CD14-positive monocyte (primary cell): ENCODE results near the gene RASSF4. TPM values are rescaled to one million over a fixed set of nuclear protein-coding genes. Genes with fewer than 3 reads are reported as not detected.

ENCODE experiments used
- DNase-seq, 3 donors: peaks; one replicate each; pipeline ENCODE4 v3.0.0-alpha.2; 2011 to 2022
- H2AFZ ChIP-seq: 2 replicates; pipeline ENCODE4 v1.6.0; 2012; ENCODE audit warnings: mild to moderate bottlenecking, low read depth, low read length, inconsistent platforms; ENCODE audit not compliant: insufficient read depth, poor library complexity, severe bottlenecking
- H3K27ac ChIP-seq, 2 donors: 1 replicate in 1 of 2; 2 replicates in 1 of 2; pipeline ENCODE4 v1.5.1; 2012 to 2013; ENCODE audit warnings: low read length in 2 of 2, control low read depth in 1 of 2, inconsistent platforms in 1 of 2, low read depth in 1 of 2, mild to moderate bottlenecking in 1 of 2
- H3K27me3 ChIP-seq, 2 donors: one replicate each; pipeline versions ENCODE4 v1.6.0 to v1.6.1; 2011 to 2013; ENCODE audit warnings: low read length in 2 of 2; ENCODE audit not compliant: control insufficient read depth in 2 of 2, insufficient read depth in 2 of 2
- H3K36me3 ChIP-seq, 2 donors: replicated peaks in 1 of 2; 1 replicate in 1 of 2; 2 replicates in 1 of 2; pipeline versions ENCODE4 v1.5.1 to v1.6.1; 2012 to 2013; ENCODE audit warnings: low read length in 2 of 2, control low read depth in 1 of 2, inconsistent platforms in 1 of 2, mild to moderate bottlenecking in 1 of 2; ENCODE audit not compliant: insufficient read depth in 2 of 2, control insufficient read depth in 1 of 2
- H3K4me1 ChIP-seq, 2 donors: 1 replicate in 1 of 2; 2 replicates in 1 of 2; pipeline versions ENCODE4 v1.5.1 to v1.6.1; 2012 to 2013; ENCODE audit warnings: low read length in 2 of 2, control low read depth in 1 of 2, inconsistent platforms in 1 of 2, mild to moderate bottlenecking in 1 of 2, moderate library complexity in 1 of 2; ENCODE audit not compliant: insufficient read depth in 2 of 2, control insufficient read depth in 1 of 2
- H3K4me2 ChIP-seq: replicated peaks from 2 replicates; pipeline ENCODE3; 2012; ENCODE audit warnings: low read length, moderate library complexity, mild to moderate bottlenecking; ENCODE audit not compliant: poor library complexity, severe bottlenecking; ENCODE audit errors: extremely low read depth
- H3K4me3 ChIP-seq, 3 experiments: fragments of 200-600 bp in 1 of 3; sonication (generic) in 1 of 3; replicated peaks in 1 of 3; 1 replicate in 2 of 3; 2 replicates in 1 of 3; pipeline ENCODE4 v1.5.1; 2011 to 2013; ENCODE audit warnings: low read length in 3 of 3, mild to moderate bottlenecking in 3 of 3, control low read depth in 2 of 3, low read depth in 2 of 3, inconsistent platforms in 1 of 3, moderate library complexity in 1 of 3
- H3K79me2 ChIP-seq: 2 replicates; pipeline ENCODE4 v1.6.0; 2012; ENCODE audit warnings: mild to moderate bottlenecking, control low read depth, inconsistent platforms, low read length, moderate library complexity; ENCODE audit not compliant: insufficient read depth
- H3K9ac ChIP-seq: 2 replicates; pipeline ENCODE4 v1.6.0; 2017; ENCODE audit warnings: low read length, mild to moderate bottlenecking; ENCODE audit not compliant: insufficient read depth, poor library complexity, severe bottlenecking
- H3K9me3 ChIP-seq, 2 donors: replicated peaks in 1 of 2; 1 replicate in 1 of 2; 2 replicates in 1 of 2; pipeline versions ENCODE4 v1.5.1 to v1.6.1; 2012 to 2013; ENCODE audit warnings: low read length in 2 of 2, control low read depth in 1 of 2; ENCODE audit not compliant: control insufficient read depth in 1 of 2, insufficient read depth in 1 of 2
- H4K20me1 ChIP-seq: 2 replicates; pipeline ENCODE4 v1.6.0; 2012; ENCODE audit warnings: mild to moderate bottlenecking, low read length, control low read depth, moderate library complexity; ENCODE audit not compliant: insufficient read depth
- H3K27ac Mint-ChIP-seq, 7 donors: one replicate each; pipeline ENCODE4 v1.8.0; 2020; ENCODE audit warnings: mild to moderate bottlenecking in 7 of 7, mixed read lengths in 7 of 7, moderate library complexity in 6 of 7, inconsistent platforms in 2 of 7
- H3K27me3 Mint-ChIP-seq, 3 donors: one replicate each; pipeline ENCODE4 v1.8.0; 2021 to 2022; ENCODE audit warnings: low read depth in 3 of 3, mild to moderate bottlenecking in 3 of 3, mixed read lengths in 3 of 3, moderate library complexity in 3 of 3, inconsistent platforms in 1 of 3
- H3K36me3 Mint-ChIP-seq, 2 donors: one replicate each; pipeline ENCODE4 v1.8.0; 2020; ENCODE audit warnings: mixed read lengths in 2 of 2, inconsistent platforms in 1 of 2, mild to moderate bottlenecking in 1 of 2
- H3K4me1 Mint-ChIP-seq: one replicate; pipeline ENCODE4 v1.8.0; 2020; ENCODE audit warnings: mild to moderate bottlenecking, mixed read lengths
- H3K4me3 Mint-ChIP-seq, 2 donors: one replicate each; pipeline ENCODE4 v1.8.0; 2020; ENCODE audit warnings: mild to moderate bottlenecking in 2 of 2, mixed read lengths in 2 of 2, moderate library complexity in 1 of 2
- H3K9me3 Mint-ChIP-seq, 7 donors: one replicate each; pipeline ENCODE4 v1.8.0; 2020 to 2022; ENCODE audit warnings: mixed read lengths in 7 of 7, mild to moderate bottlenecking in 6 of 7, moderate library complexity in 6 of 7, inconsistent platforms in 2 of 7
- CTCF ChIP-seq: fragments of 200-600 bp; IDR thresholded peaks from one replicate; pipeline ENCODE4 v1.8.0; 2022; ENCODE audit warnings: antibody characterized with exemption, mild to moderate bottlenecking
- WGBS: methylation state at CpG from one replicate; pipeline ENCODE4 v1.1.5; 2013; ENCODE audit warnings: missing lambda C conversion rate; ENCODE audit not compliant: insufficient coverage; 5-methylcytosine and 5-hydroxymethylcytosine counted together
- intact Hi-C, 2 donors: fragments of 100-400 bp; cut with micrococcal nuclease; formaldehyde crosslinking; loops; one replicate each; pipeline versions ENCODE4 v1.15.0 to v1.15.1; 2023
- polyA plus RNA-seq, 3 donors: library from polyadenylated mRNA; depleted of rRNA in 1 of 3; unstranded in 2 of 3; stranded (reverse) in 1 of 3; fragments of 300-500 nt in 2 of 3; fragments of >200 nt in 1 of 3; fragmentation: Illumina TruSeq in 2 of 3; gene quantifications; 1 replicate in 2 of 3; 2 replicates in 1 of 3; pipeline ENCODE4 v1.2.3, GENCODE V29; 2012 to 2021

RASSF4 gene
- polyA plus RNA-seq, 3 donors: 117 to 290 (median 120) TPM

DNA sequence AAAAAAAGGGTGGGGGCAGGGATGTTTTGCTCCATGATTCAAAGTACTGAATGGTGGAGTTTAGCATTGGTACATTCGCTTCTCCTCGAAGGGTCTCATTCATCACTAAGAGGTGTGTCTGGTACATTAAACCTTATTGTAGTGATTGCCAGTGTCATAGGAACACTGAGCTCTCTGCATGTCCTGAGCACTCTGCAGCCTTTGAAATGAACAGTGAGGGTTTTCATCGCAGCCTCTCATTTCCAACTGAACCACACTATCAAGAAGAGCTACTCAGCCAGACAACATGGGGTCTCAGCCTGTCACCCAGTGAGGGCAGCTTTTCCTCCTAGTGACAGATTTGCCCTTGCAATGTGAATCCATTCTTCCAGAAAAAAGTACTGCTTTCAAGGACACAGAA is 26.6 kb downstream of the RASSF4 start:
- Mint-ChIP-seq H3K4me3 (no peak overlapping the region), H3K27ac (no peak overlapping the region)
- 100% methylated on average over 2 of the region's 3 CpGs for WGBS

GRCh38 chr10:44986670-44987069 is 27.1 kb downstream of the RASSF4 start:
- H3K9me3 Mint-ChIP-seq: no peaks in the 10 kb centered on the region
- H3K27me3 Mint-ChIP-seq: peaks cover 0 to 2% (median 0%) of the 10 kb centered on the region in 3 donors
- Histone ChIP-seq H3K4me3 (no peak overlapping the region), H4K20me1 (peaks cover 96% of the 10 kb centered on the region), H3K4me2 (no peak overlapping the region), H2AFZ (no peak overlapping the region), H3K9ac (no peak overlapping the region), H3K27ac (no peak overlapping the region), H3K9me3 (no peaks in the 10 kb centered on the region), H3K36me3 (peaks cover 100% of the 10 kb centered on the region in 2 donors), H3K4me1 (no peaks in the 10 kb centered on the region), H3K27me3 (no peaks in the 10 kb centered on the region), H3K79me2 (peaks cover 14% of the 10 kb centered on the region)
- peaks cover 96 to 100% of the 10 kb centered on the region in 2 donors for H3K36me3 Mint-ChIP-seq
- 8% methylated on average over 1 of the region's 3 CpGs for WGBS
- no peak overlapping the region for H3K27ac Mint-ChIP-seq
- no peak for DNase-seq
- H3K4me1 Mint-ChIP-seq: no peaks in the 10 kb centered on the region
- intact Hi-C loops: no loop called here
- H3K4me3 Mint-ChIP-seq: no peak overlapping the region
- TF ChIP-seq CTCF: no peak

More for the DNA sequence above, 26.6 kb downstream of the RASSF4 start:
- no peaks in the 10 kb centered on the region for H3K4me1 ChIP-seq
- peaks cover 99 to 100% of the 10 kb centered on the region in 2 donors for H3K36me3 ChIP-seq
- no peaks in the 10 kb centered on the region for H3K27me3 ChIP-seq
- H3K4me3 ChIP-seq: no peak overlapping the region
- H3K27me3 Mint-ChIP-seq: peaks cover 0 to 2% (median 0%) of the 10 kb centered on the region in 3 donors
- H3K4me2 ChIP-seq: no peak overlapping the region
- H4K20me1 ChIP-seq: peaks cover 98% of the 10 kb centered on the region
- no peak overlapping the region for H3K9ac ChIP-seq
- no peak for DNase-seq
- H3K9me3 Mint-ChIP-seq: no peaks in the 10 kb centered on the region
- H3K9me3 ChIP-seq: no peaks in the 10 kb centered on the region
- peaks cover 19% of the 10 kb centered on the region for H3K79me2 ChIP-seq
- intact Hi-C loops: no loop called here
- H3K27ac ChIP-seq: no peak overlapping the region
- no peaks in the 10 kb centered on the region for H3K4me1 Mint-ChIP-seq
- H3K36me3 Mint-ChIP-seq: peaks cover 96 to 100% of the 10 kb centered on the region in 2 donors
- no peak overlapping the region for H2AFZ ChIP-seq
- TF ChIP-seq CTCF: no peak
